ENCODE measurements around the gene PTEN.
A peak's percentile ranks its signal among the peaks of the same experiment; 100 is the strongest.
"Not testable (repeated sequence)": the region's sequence is repeated elsewhere in the genome, so short reads cannot be mapped to it uniquely, and the experiment has no call there.

Gene PTEN

DNA sequence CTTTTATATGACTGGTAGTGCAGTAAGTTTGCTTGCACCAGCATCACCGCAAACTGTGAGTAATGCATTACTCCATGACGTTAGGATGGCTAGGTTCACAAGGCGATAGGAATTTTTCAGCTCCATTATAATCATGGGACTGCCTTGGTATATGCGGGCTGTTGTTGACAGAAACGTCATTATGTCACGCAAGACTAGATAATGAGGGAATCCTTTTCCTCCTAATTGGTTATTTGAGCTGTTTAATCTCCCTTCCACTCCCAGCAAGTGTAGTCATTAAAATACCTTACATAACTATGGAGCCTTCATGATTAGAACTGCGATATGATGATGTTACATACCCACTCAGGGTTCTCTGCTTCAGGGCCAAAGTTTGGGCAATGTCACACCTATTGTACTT is 17.4 kb upstream of the PTEN start:
- TF ChIP-seq, protein P1, sequence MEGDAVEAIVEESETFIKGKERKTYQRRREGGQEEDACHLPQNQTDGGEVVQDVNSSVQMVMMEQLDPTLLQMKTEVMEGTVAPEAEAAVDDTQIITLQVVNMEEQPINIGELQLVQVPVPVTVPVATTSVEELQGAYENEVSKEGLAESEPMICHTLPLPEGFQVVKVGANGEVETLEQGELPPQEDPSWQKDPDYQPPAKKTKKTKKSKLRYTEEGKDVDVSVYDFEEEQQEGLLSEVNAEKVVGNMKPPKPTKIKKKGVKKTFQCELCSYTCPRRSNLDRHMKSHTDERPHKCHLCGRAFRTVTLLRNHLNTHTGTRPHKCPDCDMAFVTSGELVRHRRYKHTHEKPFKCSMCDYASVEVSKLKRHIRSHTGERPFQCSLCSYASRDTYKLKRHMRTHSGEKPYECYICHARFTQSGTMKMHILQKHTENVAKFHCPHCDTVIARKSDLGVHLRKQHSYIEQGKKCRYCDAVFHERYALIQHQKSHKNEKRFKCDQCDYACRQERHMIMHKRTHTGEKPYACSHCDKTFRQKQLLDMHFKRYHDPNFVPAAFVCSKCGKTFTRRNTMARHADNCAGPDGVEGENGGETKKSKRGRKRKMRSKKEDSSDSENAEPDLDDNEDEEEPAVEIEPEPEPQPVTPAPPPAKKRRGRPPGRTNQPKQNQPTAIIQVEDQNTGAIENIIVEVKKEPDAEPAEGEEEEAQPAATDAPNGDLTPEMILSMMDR (conservative IDR thresholded peaks at IDR 0.05; ENCODE audit: low read depth, low read length), result no peak
- peak; percentile 92 for DNase-seq (ENCODE audit: low read depth)
- no peak overlapping the region for H3K4me3 ChIP-seq (ENCODE audit: low read length)

DNA sequence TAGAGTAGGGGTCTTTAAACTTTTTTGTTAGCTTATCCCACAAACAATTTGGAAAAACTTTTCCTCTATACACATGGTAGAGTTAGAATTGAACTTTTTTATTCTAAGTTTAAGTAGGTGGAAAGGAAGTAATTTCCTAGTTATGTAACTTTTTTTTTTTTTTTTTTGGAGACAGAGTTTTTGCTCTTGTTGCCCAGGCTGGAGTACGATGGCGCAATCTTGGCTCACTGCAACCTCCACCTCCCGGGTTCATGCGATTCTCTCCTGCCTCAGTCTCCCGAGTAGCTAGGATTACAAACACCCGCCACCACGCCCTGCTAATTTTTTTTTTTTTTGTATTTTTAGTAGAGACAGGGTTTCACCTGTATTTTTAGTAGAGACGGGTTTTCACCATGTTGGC is 16.7 kb upstream of the PTEN start:
- not testable (repeated sequence) for DNase-seq (ENCODE audit: low read depth); H3K4me3 ChIP-seq (ENCODE audit: low read length)

- no peak for DNase-seq (ENCODE audit: low read depth)
- H3K4me3 ChIP-seq (ENCODE audit: low read length), result no peak overlapping the region
- TF ChIP-seq, protein P1 (conservative IDR thresholded peaks at IDR 0.05; ENCODE audit: low read depth, low read length), result no peak
These were observed 15.9 kb upstream of the PTEN start for GRCh38 chr10:87847550-87847949.

- H3K4me3 ChIP-seq (ENCODE audit: low read length), result no peak overlapping the region
- TF ChIP-seq, protein P1 (conservative IDR thresholded peaks at IDR 0.05; ENCODE audit: low read depth, low read length), result no peak
- DNase-seq (ENCODE audit: low read depth), result no peak
These were observed 14.4 kb upstream of the PTEN start for GRCh38 chr10:87849001-87849400.

DNA sequence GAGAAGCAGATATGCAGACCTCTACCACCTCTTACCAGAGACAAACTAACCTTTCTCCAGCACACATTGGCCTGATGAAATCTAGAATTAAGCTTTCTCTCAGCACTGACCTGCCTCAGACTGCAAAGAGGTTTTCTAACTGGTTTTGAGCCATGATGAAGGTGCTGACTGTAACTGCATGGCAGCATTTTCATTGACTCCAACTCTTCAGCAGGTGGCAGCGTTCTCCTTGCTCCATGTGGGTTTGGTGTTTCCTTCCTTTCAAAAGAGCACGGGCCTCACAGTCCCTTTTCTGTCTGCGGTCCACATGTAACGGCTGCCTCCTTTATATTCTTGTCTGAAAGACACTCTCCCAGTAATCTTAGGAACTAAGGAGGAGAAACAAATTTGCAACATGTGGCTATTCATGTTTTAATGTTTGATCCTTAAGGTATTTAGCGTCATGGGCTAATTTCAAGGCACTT is 12.7 kb upstream of the PTEN start:
- TF ChIP-seq, protein P1 (conservative IDR thresholded peaks at IDR 0.05; ENCODE audit: low read depth, low read length), result peak; percentile 78
- no peak overlapping the region for H3K4me3 ChIP-seq (ENCODE audit: low read length)
- DNase-seq (ENCODE audit: low read depth), result peak; percentile 39

- TF ChIP-seq, protein P1 (conservative IDR thresholded peaks at IDR 0.05; ENCODE audit: low read depth, low read length), result no peak
- H3K4me3 ChIP-seq (ENCODE audit: low read length), result no peak overlapping the region
- DNase-seq (ENCODE audit: low read depth), result no peak
These were observed 11.3 kb upstream of the PTEN start for GRCh38 chr10:87852089-87852488.

DNA sequence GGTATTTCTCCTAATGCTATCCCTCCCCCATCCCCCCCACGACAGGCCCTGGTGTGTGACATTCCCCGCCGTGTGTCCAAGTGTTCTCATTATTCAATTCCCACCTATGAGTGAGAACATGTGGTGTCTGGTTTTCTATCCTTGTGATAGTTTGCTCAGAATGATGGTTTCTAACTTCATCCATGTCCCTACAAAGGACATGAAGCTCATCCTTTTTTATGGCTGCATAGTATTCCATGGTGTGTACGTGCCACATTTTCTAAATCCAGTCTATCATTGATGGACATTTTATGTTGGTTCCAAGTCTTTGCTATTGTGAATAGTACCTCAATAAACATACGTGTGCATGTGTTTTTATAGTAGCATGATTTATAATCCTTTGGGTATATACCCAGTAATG is 8.2 kb upstream of the PTEN start:
- not testable (repeated sequence) for H3K4me3 ChIP-seq (ENCODE audit: low read length); DNase-seq (ENCODE audit: low read depth)

- H3K4me3 ChIP-seq (ENCODE audit: low read length); DNase-seq (ENCODE audit: low read depth): not testable (repeated sequence)
These were observed 7.8 kb upstream of the PTEN start for GRCh38 chr10:87855665-87856064.

- DNase-seq (ENCODE audit: low read depth), result peak; percentile 41
- no peak overlapping the region for H3K4me3 ChIP-seq (ENCODE audit: low read length)
- TF ChIP-seq, protein P1 (conservative IDR thresholded peaks at IDR 0.05; ENCODE audit: low read depth, low read length), result peak; percentile 54
These were observed 3.1 kb upstream of the PTEN start for GRCh38 chr10:87860156-87860795.

Measured in retinal pigment epithelial cell (primary cell).